GM21576 (cell line): ENCODE results near the gene CLIP1.

Experiments
- ATAC-seq: cut with Tn5 transposase; IDR thresholded peaks from one replicate; pipeline ENCODE4 v1.9.1; 2021; ENCODE audit warnings: mild to moderate bottlenecking, moderate library complexity; ENCODE audit not compliant: unreplicated experiment

The CLIP1 gene

DNA sequence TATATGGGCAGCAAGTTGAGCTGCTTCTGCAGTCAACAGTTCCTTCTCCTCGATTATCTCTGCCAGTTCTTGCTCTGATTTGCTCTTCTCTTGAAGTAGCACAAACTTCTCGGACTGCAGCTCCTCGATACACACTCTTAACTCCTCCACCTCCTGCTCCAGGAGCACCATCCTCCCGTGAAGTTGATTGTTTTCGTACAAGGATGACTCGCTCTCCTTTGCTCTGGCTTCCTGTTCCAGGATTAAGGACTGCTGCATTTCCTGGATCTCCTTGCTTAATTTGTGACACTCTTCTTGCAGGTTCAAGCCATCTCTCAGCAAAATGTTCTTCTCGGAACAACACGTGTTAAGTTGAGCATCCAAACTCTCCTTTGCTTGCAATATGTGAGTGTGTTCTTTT, 100.0 kb downstream of the CLIP1 start:
- ATAC-seq: no peak

- no peak for ATAC-seq
These were observed 103.6 kb downstream of the CLIP1 start for GRCh38 chr12:122318607-122319605.

GRCh38 chr12:122312926-122313325, 109.5 kb downstream of the CLIP1 start:
- ATAC-seq: no peak

DNA sequence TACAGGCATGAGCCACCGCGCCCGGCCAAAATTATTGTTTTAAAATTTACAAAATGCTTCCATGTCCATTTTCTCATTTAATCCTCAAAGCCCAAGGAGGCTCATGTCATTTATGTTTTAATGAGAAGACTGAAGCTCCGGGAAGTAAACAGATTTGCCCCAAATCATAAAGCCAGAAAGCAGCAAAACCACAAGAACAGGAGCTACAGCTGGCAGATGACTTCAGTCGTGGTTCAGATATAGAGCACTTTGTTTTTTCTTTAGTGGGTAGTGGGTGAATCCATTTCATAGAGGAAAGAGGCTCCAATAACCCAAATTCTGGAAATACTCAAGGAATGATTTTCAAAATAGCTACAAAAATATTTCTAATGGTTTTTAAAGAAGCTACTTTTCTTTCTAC, 110.8 kb downstream of the CLIP1 start:
- ATAC-seq: no peak

DNA sequence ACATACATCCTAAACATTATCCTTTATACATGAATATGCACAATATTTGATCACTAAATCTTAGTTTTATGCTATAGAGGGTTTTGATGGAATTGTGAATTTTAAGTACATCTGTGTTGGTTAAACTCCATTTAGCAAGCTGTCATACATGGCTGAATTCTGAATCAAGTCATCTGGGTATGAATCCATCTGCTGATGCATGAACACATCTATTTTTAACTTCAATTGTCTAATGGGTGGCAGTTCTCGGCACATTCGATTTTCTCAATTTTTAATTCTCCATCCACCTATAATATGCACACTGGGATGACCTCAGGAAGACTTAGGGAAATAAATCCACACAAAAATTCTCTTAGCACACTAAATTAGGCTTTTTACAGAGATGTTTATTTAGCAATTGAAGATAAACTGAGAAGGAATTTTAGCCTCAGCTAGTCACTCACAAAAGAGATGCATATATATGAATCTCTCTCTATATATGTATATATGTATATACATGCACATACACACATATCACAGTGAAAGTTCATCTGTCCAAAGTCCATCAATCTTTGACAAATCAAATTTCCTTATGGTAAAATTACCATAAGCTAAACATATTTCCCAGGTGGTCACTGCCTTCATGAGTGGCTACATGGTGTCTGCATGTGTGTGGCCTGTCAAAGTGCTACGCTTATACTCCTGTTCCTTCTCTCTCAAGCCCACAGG, 111.7 kb downstream of the CLIP1 start:
- ATAC-seq: no peak

- no peak for ATAC-seq
These were observed 112.8 kb downstream of the CLIP1 start for GRCh38 chr12:122309564-122310121.

GRCh38 chr12:122308811-122309210, 113.7 kb downstream of the CLIP1 start:
- ATAC-seq: no peak

GRCh38 chr12:122306407-122306806, 116.1 kb downstream of the CLIP1 start:
- ATAC-seq: no peak

DNA sequence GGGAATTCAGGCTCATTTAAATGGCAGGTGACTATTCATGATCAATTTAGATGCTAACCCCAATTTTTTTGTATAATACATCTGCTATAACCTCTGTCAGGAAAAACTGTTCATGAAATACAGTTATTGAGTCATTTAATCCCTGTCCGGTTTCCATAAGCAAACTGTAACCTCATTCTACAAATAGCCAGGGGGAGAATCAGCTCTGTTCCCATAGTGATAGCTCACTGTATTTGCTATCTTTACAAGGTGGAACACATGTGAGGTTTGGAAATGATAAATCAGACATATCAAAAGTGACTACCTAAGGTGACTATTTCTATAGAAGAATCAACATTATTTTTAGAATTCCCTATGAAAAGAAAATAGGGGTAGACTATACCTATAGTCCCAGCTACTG, 117.5 kb downstream of the CLIP1 start:
- no peak for ATAC-seq

- ATAC-seq: no peak
These were observed 119.4 kb downstream of the CLIP1 start for GRCh38 chr12:122303068-122303467.

DNA sequence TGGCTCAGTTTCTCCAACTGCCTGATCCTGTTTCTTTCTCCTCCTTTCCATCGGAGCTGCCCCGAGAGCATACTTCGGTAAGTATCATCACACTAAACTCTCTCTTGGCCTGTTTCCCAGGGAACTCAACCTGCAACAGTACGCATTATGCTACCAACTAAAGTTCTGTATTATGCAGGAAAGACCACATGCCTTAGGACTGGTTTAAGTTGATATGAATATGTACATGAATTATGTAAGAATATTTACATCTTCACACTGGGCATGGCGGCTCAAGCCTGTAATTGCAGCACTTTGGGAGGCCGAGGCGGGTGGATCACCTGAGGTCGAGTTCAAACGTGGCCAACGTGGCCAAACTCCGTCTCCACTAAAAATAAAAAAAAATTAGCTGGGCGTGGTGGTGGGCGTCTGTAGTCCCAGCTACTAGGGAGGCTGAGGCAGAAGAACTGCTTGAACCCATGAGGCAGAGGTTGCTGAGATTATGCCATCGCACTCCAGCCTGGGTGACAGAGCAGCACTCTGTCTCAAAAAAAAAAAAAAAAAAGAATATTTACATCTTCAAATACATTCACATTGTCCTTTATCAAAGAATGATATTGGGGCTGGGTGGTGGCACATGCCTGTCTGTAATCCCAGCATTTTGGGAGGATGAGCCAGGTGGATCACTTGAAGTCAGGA, 124.3 kb downstream of the CLIP1 start:
- ATAC-seq: no peak

DNA sequence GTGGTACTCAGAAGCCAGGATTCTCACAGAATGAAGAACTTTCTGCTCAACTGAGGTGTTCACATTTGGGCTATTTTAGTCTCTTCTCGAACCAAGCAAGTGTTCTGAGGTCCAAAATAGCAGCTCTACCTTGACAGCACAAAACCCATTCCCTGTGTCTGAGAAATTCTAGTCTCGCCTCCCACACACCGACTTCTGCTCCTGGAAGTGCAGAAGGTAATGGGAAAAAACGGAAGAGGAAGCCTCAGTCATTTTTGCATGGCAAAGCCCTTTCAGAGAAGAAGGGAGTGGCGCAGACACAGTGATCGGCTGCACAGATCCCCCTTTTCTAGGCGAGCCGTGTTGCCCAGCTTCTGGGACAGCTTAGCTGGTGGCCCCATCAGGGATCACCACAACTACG, 125.0 kb downstream of the CLIP1 start:
- ATAC-seq: no peak

GRCh38 chr12:122295877-122296276, 126.6 kb downstream of the CLIP1 start:
- no peak for ATAC-seq

DNA sequence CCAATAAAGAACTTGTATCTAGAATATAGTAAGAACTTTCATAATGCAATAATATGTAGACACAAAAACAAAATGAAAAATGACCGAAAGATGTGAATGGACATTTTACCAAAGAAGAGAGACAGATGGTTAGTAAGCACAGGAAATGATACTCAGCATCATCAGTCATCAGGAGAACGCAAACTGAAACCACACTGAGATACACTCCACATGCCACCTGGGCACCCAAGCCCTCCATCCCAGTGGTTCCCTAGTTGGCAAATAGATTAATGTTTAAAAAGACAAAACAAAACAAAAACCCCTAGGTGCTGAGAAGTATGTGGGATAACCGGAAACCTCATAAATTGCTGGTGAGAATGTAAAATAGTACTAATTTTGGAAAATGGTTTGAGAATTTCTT, 129.4 kb downstream of the CLIP1 start:
- no peak for ATAC-seq

DNA sequence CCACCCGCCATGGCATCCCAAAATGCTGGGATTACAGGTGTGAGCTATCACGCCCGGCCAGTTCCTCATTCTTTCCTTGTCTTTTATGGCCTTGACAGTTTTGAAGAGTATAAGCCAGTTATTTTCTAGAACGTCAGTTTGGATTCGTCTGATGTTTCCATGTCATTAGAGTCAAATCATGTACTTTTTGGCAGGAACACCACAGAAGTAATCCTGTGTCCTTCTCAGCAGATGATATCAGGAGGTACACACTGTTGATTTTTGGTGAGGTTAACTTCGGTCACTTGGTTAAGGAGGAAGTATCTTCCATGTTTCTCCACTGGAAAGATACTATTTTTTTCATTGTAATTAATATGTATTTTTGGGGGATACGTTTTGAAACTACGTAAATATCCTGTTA, 131.0 kb downstream of the CLIP1 start:
- no peak for ATAC-seq

- ATAC-seq: no peak
These were observed 138.8 kb downstream of the CLIP1 start for GRCh38 chr12:122283680-122284079.

GRCh38 chr12:122282061-122282460, 140.4 kb downstream of the CLIP1 start:
- ATAC-seq: no peak

DNA sequence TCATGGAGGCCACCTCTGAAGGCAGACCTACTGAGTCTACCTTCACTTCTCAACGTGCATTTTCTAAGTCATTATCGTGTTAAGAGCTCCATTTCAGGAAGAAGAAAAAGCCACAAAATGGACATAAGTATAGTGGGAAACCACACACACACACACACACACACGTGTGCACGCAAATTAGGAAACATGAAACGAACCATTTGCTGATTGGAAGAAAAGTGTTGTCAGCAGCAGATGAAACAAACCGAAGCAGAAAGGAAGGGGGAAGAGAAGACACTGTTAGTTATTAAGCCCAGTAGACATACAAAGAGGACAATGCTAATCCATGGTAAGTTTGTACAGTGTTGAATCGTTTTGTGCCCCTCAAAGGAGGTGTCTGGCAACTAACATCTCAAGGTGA, 146.2 kb downstream of the CLIP1 start:
- no peak for ATAC-seq

DNA sequence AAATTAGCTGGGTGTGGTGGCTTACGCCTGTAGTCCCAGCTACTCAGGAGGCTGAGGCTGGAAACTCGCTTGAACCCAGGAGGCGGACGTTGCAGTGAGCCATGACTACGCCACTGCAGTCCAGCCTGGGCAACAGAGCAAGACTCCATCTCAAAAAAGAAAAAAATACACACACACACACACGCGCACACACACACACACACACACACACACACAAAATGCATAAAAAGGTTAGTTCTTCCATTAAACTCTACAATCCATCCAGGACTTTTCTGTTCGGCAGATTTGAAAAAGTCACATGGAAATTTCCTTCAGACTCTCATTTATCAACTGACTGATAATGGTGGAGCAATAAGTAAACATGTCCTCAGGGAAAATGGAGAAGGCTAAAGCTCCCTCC, 147.0 kb downstream of the CLIP1 start:
- ATAC-seq: no peak

GRCh38 chr12:122266230-122266901, 156.1 kb downstream of the CLIP1 start, which contains the start of gene VPS33A:
VPS33A (minus strand) TSS chr12:122266494; CDS start chr12:122266408, 86 bp downstream.
- ATAC-seq: peak; percentile 84

GRCh38 chr12:122265886-122266229, 156.6 kb downstream of the CLIP1 start:
- ATAC-seq: peak; percentile 26
